Measurements from ENCODE around the gene UCN. TPM values are rescaled to one million over a fixed set of nuclear protein-coding genes. Genes with fewer than 3 reads are reported as not detected.

UCN gene
- total RNA-seq, 1 experiment from 2014 or later: 2.8 TPM

GRCh38 chr2:27312152-27312551, 3.9 kb upstream of the UCN start:
- CTCF ChIA-PET: no interaction called here
- TF ChIP-seq EZH2 (IDR thresholded peaks at IDR 0.05; ENCODE audit: low read depth) (no peak), CTCF (conservative IDR thresholded peaks at IDR 0.05) (no peak)

GRCh38 chr2:27309651-27310050, 1.4 kb upstream of the UCN start:
- Histone ChIP-seq H3K4me2 (no peak overlapping the region), H3K9me3 (ENCODE audit: insufficient read depth, low read depth) (no peaks in the 10 kb centered on the region), H3K27me3 (ENCODE audit: insufficient read depth, low read depth) (no peaks in the 10 kb centered on the region), H4K20me1 (ENCODE audit: insufficient read depth) (no peaks in the 10 kb centered on the region), H3K9me2 (ENCODE audit: insufficient read depth) (no peaks in the 10 kb centered on the region), H2AFZ (no peak overlapping the region), H3K36me3 (ENCODE audit: low read depth) (no peaks in the 10 kb centered on the region), H3K79me2 (ENCODE audit: low read depth) (no peaks in the 10 kb centered on the region), H3F3A (ENCODE audit: insufficient read depth, low read depth) (no peaks in the 10 kb centered on the region), H3K4me3 (no peak overlapping the region), H3K27ac (no peak overlapping the region), H3K4me1 (replicated peaks; ENCODE audit: insufficient read depth) (no peaks in the 10 kb centered on the region)
- BruUV-seq (replicated peaks): no TSS peak
- DNase-seq: no peak
- no peak for TF ChIP-seq CTCF (conservative IDR thresholded peaks at IDR 0.05)
- TF ChIP-seq EZH2 (IDR thresholded peaks at IDR 0.05; ENCODE audit: low read depth): no peak
- ChIA-PET POLR2A (ENCODE audit: unreplicated experiment) (no interaction called here), CTCF (no interaction called here)
- intact Hi-C loops (cut with micrococcal nuclease; ENCODE audit: unreplicated experiment): no loop called here

More at GRCh38 chr2:27312152-27312551, 3.9 kb upstream of the UCN start:
- no peaks in the 10 kb centered on the region for H3K4me1 ChIP-seq (replicated peaks; ENCODE audit: insufficient read depth)
- H3K9me2 ChIP-seq (ENCODE audit: insufficient read depth): no peaks in the 10 kb centered on the region
- no peak for DNase-seq
- H3K36me3 ChIP-seq (ENCODE audit: low read depth): no peaks in the 10 kb centered on the region
- no peaks in the 10 kb centered on the region for H4K20me1 ChIP-seq (ENCODE audit: insufficient read depth)
- no TSS peak for BruUV-seq (replicated peaks)
- POLR2A ChIA-PET (ENCODE audit: unreplicated experiment): interaction anchor here (0.7 kb wide), 2 partner anchors 16 to 40 kb away, joined by 4 to 5 read pairs; no protein-coding TSS in a partner anchor
- no peak overlapping the region for H3K27ac ChIP-seq
- H3K27me3 ChIP-seq (ENCODE audit: insufficient read depth, low read depth): no peaks in the 10 kb centered on the region
- H3K4me3 ChIP-seq: no peak overlapping the region
- H3F3A ChIP-seq (ENCODE audit: insufficient read depth, low read depth): no peaks in the 10 kb centered on the region
- no peak overlapping the region for H2AFZ ChIP-seq
- H3K9me3 ChIP-seq (ENCODE audit: insufficient read depth, low read depth): no peaks in the 10 kb centered on the region
- intact Hi-C loops (cut with micrococcal nuclease; ENCODE audit: unreplicated experiment): no loop called here
- no peaks in the 10 kb centered on the region for H3K79me2 ChIP-seq (ENCODE audit: low read depth)
- H3K4me2 ChIP-seq: no peak overlapping the region

GRCh38 chr2:27307545-27308358, 493 bp downstream of the UCN start:
- H3K79me2 ChIP-seq (ENCODE audit: low read depth): no peaks in the 10 kb centered on the region
- intact Hi-C loops (cut with micrococcal nuclease; ENCODE audit: unreplicated experiment): no loop called here
- DNase-seq: no peak
- no peak overlapping the region for H2AFZ ChIP-seq
- no peaks in the 10 kb centered on the region for H3K36me3 ChIP-seq (ENCODE audit: low read depth)
- no peaks in the 10 kb centered on the region for H3K27me3 ChIP-seq (ENCODE audit: insufficient read depth, low read depth)
- no peak overlapping the region for H3K27ac ChIP-seq
- TF ChIP-seq EZH2 (IDR thresholded peaks at IDR 0.05; ENCODE audit: low read depth): no peak
- no peak for TF ChIP-seq CTCF (conservative IDR thresholded peaks at IDR 0.05)
- H3K4me2 ChIP-seq: no peak overlapping the region
- POLR2A ChIA-PET (ENCODE audit: unreplicated experiment): no interaction called here
- H4K20me1 ChIP-seq (ENCODE audit: insufficient read depth): no peaks in the 10 kb centered on the region
- CTCF ChIA-PET: no interaction called here
- no peaks in the 10 kb centered on the region; the same call in 1 of the 2 replicates for H3K4me1 ChIP-seq (replicated peaks; ENCODE audit: insufficient read depth)
- H3K9me2 ChIP-seq (ENCODE audit: insufficient read depth): no peaks in the 10 kb centered on the region
- no peaks in the 10 kb centered on the region for H3F3A ChIP-seq (ENCODE audit: insufficient read depth, low read depth)
- H3K9me3 ChIP-seq (ENCODE audit: insufficient read depth, low read depth): no peaks in the 10 kb centered on the region
- BruUV-seq (replicated peaks): no TSS peak
- no peak overlapping the region for H3K4me3 ChIP-seq

Data from PC-9 (cell line).